Gastroesophageal sphincter (tissue), 3 donors: ENCODE data around the gene DKKL1.

Source experiments
- EP300 ChIP-seq: sonication (generic); formaldehyde crosslinking; IDR thresholded peaks from one replicate; pipeline ENCODE4 v1.6.1; 2017; ENCODE audit warnings: antibody characterized with exemption, mild to moderate bottlenecking
- POLR2A ChIP-seq, 2 donors: fragments of 450-650 bp; IDR thresholded peaks; one replicate each; pipeline ENCODE4 v1.6.1; 2017; ENCODE audit warnings: antibody characterized with exemption in 2 of 2, mild to moderate bottlenecking in 2 of 2, moderate library complexity in 1 of 2
- POLR2AphosphoS5 ChIP-seq: sonication (generic); formaldehyde crosslinking; IDR thresholded peaks from one replicate; pipeline ENCODE4 v1.6.1; 2017; ENCODE audit warnings: antibody characterized with exemption
- TF ChIP-seq, protein P1 (sequence below), 4 experiments: fragments of 200-600 bp in 2 of 4; fragments of 450-650 bp in 2 of 4; sonication (generic) in 1 of 4; IDR thresholded peaks; one replicate each; pipeline ENCODE4 v1.5.1; 2017 to 2019; ENCODE audit warnings: antibody characterized with exemption in 4 of 4, mild to moderate bottlenecking in 2 of 4, moderate library complexity in 2 of 4

DNA sequence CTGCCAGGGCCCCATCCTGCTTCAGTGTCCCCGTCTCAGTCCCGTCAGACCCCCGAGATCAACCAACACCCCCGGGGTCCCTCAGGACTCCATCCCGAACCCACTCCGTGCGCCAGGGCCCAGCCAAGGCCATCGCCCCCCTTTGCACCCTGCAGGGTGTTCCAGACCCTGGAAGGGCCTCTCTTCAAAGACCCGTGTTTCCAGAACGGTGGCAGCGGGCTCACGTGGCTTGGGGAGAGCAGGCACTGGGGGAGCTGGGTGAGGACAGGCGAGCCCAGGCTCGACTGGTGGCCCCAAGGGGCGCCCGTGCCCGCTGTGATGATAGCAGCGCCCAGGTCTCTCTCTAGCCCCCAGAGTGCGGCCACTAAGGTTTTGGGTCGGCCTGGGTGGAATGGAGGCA, 25.7 kb downstream of the DKKL1 start:
- TF ChIP-seq POLR2A (IDR thresholded peaks at IDR 0.05) (no peak), POLR2AphosphoS5 (no peak), EP300 (no peak)
- TF ChIP-seq, protein P1, sequence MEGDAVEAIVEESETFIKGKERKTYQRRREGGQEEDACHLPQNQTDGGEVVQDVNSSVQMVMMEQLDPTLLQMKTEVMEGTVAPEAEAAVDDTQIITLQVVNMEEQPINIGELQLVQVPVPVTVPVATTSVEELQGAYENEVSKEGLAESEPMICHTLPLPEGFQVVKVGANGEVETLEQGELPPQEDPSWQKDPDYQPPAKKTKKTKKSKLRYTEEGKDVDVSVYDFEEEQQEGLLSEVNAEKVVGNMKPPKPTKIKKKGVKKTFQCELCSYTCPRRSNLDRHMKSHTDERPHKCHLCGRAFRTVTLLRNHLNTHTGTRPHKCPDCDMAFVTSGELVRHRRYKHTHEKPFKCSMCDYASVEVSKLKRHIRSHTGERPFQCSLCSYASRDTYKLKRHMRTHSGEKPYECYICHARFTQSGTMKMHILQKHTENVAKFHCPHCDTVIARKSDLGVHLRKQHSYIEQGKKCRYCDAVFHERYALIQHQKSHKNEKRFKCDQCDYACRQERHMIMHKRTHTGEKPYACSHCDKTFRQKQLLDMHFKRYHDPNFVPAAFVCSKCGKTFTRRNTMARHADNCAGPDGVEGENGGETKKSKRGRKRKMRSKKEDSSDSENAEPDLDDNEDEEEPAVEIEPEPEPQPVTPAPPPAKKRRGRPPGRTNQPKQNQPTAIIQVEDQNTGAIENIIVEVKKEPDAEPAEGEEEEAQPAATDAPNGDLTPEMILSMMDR (IDR thresholded peaks at IDR 0.05): no peak
